ENCODE results near the gene MDFI.

MDFI gene

DNA sequence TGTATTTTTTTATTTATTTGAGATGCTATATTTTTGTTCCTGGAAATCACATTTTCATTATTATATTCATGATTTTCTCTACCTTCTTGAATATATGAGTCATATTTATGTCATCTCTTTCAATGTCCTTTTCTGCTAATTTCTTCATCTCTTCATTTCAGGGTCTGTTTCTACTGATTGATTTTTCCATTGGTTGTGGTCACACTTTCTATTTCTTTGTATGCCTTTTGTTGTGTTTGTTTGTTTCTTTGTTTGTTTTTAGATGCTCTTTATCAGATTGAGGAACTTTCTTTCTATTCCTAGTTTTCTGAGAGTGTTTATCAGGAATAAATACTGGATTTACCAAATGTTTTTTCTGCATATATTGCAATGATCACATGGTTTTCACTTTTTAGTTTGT, 16.9 kb upstream of the MDFI start:
- Histone ChIP-seq H3K27me3 (no peaks in the 10 kb centered on the region), H3K4me1 (no peaks in the 10 kb centered on the region), H3K9me3 (no peaks in the 10 kb centered on the region), H3K4me3 (ENCODE audit: low read depth, low read length) (no peak overlapping the region), H3K36me3 (no peaks in the 10 kb centered on the region)
- TF ChIP-seq, protein P1, sequence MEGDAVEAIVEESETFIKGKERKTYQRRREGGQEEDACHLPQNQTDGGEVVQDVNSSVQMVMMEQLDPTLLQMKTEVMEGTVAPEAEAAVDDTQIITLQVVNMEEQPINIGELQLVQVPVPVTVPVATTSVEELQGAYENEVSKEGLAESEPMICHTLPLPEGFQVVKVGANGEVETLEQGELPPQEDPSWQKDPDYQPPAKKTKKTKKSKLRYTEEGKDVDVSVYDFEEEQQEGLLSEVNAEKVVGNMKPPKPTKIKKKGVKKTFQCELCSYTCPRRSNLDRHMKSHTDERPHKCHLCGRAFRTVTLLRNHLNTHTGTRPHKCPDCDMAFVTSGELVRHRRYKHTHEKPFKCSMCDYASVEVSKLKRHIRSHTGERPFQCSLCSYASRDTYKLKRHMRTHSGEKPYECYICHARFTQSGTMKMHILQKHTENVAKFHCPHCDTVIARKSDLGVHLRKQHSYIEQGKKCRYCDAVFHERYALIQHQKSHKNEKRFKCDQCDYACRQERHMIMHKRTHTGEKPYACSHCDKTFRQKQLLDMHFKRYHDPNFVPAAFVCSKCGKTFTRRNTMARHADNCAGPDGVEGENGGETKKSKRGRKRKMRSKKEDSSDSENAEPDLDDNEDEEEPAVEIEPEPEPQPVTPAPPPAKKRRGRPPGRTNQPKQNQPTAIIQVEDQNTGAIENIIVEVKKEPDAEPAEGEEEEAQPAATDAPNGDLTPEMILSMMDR (IDR thresholded peaks at IDR 0.05; ENCODE audit: low read depth, low read length): no peak
- DNase-seq: no peak

GRCh38 chr6:41621802-41622201, 16.5 kb upstream of the MDFI start:
- TF ChIP-seq, protein P1 (IDR thresholded peaks at IDR 0.05; ENCODE audit: low read depth, low read length): no peak
- no peaks in the 10 kb centered on the region for H3K27me3 ChIP-seq
- H3K36me3 ChIP-seq: no peaks in the 10 kb centered on the region
- no peak overlapping the region for H3K4me3 ChIP-seq (ENCODE audit: low read depth, low read length)
- DNase-seq: no peak
- no peaks in the 10 kb centered on the region for H3K4me1 ChIP-seq
- H3K9me3 ChIP-seq: no peaks in the 10 kb centered on the region

- TF ChIP-seq, protein P1 (IDR thresholded peaks at IDR 0.05; ENCODE audit: low read depth, low read length): no peak
- no peaks in the 10 kb centered on the region for H3K4me1 ChIP-seq
- no peaks in the 10 kb centered on the region for H3K36me3 ChIP-seq
- no peaks in the 10 kb centered on the region for H3K27me3 ChIP-seq
- no peaks in the 10 kb centered on the region for H3K9me3 ChIP-seq
- H3K4me3 ChIP-seq (ENCODE audit: low read depth, low read length): no peak overlapping the region
- no peak for DNase-seq
Measured at GRCh38 chr6:41622206-41622988, 15.9 kb upstream of the MDFI start.

GRCh38 chr6:41623330-41623729, 14.9 kb upstream of the MDFI start:
- TF ChIP-seq, protein P1 (IDR thresholded peaks at IDR 0.05; ENCODE audit: low read depth, low read length): no peak
- Histone ChIP-seq H3K36me3 (no peaks in the 10 kb centered on the region), H3K27me3 (no peaks in the 10 kb centered on the region), H3K9me3 (no peaks in the 10 kb centered on the region), H3K4me1 (no peaks in the 10 kb centered on the region), H3K4me3 (ENCODE audit: low read depth, low read length) (no peak overlapping the region)
- DNase-seq: no peak

- H3K4me3 ChIP-seq (ENCODE audit: low read depth, low read length): no peak overlapping the region
Measured at GRCh38 chr6:41624621-41625380, 13.5 kb upstream of the MDFI start.

More at GRCh38 chr6:41624621-41625380, 13.5 kb upstream of the MDFI start:
- no peaks in the 10 kb centered on the region for H3K4me1 ChIP-seq
- H3K9me3 ChIP-seq: no peaks in the 10 kb centered on the region
- no peaks in the 10 kb centered on the region for H3K36me3 ChIP-seq
- DNase-seq: no peak
- TF ChIP-seq, protein P1 (IDR thresholded peaks at IDR 0.05; ENCODE audit: low read depth, low read length): no peak
- H3K27me3 ChIP-seq: no peaks in the 10 kb centered on the region

All from BE2C (cell line).